ENCODE data around the gene ASCL5.

Gene ASCL5

GRCh38 chr1:201080135-201080534, 46.8 kb downstream of the ASCL5 start:
- in situ Hi-C loops (cut with MboI; ENCODE audit: low pct_unique_long_range_greater_than_20kb, low sequenced_read_pairs, unreplicated experiment) = no loop called here
- TF ChIP-seq CTCF (IDR thresholded peaks at IDR 0.05; ENCODE audit: extremely low read depth, insufficient read depth, missing control alignments) = no peak
- DNase-seq (ENCODE audit: low spot score) = no peak

- in situ Hi-C loops (cut with MboI; ENCODE audit: low pct_unique_long_range_greater_than_20kb, low sequenced_read_pairs, unreplicated experiment) = no loop called here
- TF ChIP-seq CTCF (IDR thresholded peaks at IDR 0.05; ENCODE audit: extremely low read depth, insufficient read depth, missing control alignments) = no peak
- no peak for DNase-seq (ENCODE audit: low spot score)
These were observed 49.2 kb downstream of the ASCL5 start for GRCh38 chr1:201077736-201078135.

- in situ Hi-C loops (cut with MboI; ENCODE audit: low pct_unique_long_range_greater_than_20kb, low sequenced_read_pairs, unreplicated experiment) = no loop called here
- no peak for TF ChIP-seq CTCF (IDR thresholded peaks at IDR 0.05; ENCODE audit: extremely low read depth, insufficient read depth, missing control alignments)
- DNase-seq (ENCODE audit: low spot score) = no peak
These were observed 49.9 kb downstream of the ASCL5 start for GRCh38 chr1:201077116-201077515.

- no peak for DNase-seq (ENCODE audit: low spot score)
- in situ Hi-C loops (cut with MboI; ENCODE audit: low pct_unique_long_range_greater_than_20kb, low sequenced_read_pairs, unreplicated experiment) = no loop called here
- no peak for TF ChIP-seq CTCF (IDR thresholded peaks at IDR 0.05; ENCODE audit: extremely low read depth, insufficient read depth, missing control alignments)
These were observed 50.9 kb downstream of the ASCL5 start for GRCh38 chr1:201076092-201076491.

- in situ Hi-C loops (cut with MboI; ENCODE audit: low pct_unique_long_range_greater_than_20kb, low sequenced_read_pairs, unreplicated experiment) = no loop called here
- no peak for DNase-seq (ENCODE audit: low spot score)
- TF ChIP-seq CTCF (IDR thresholded peaks at IDR 0.05; ENCODE audit: extremely low read depth, insufficient read depth, missing control alignments) = no peak
These were observed 53.0 kb downstream of the ASCL5 start for GRCh38 chr1:201074018-201074417.

- in situ Hi-C loops (cut with MboI; ENCODE audit: low pct_unique_long_range_greater_than_20kb, low sequenced_read_pairs, unreplicated experiment) = no loop called here
- DNase-seq (ENCODE audit: low spot score) = no peak
- TF ChIP-seq CTCF (IDR thresholded peaks at IDR 0.05; ENCODE audit: extremely low read depth, insufficient read depth, missing control alignments) = no peak
These were observed 54.1 kb downstream of the ASCL5 start for GRCh38 chr1:201072922-201073321.

- in situ Hi-C loops (cut with MboI; ENCODE audit: low pct_unique_long_range_greater_than_20kb, low sequenced_read_pairs, unreplicated experiment) = no loop called here
- no peak for DNase-seq (ENCODE audit: low spot score)
- no peak for TF ChIP-seq CTCF (IDR thresholded peaks at IDR 0.05; ENCODE audit: extremely low read depth, insufficient read depth, missing control alignments)
These were observed 54.8 kb downstream of the ASCL5 start for GRCh38 chr1:201072149-201072548.

Data from GM13977 (cell line).